ENCODE measurements around the gene TMEM218.

GRCh38 chr11:125063429-125064043 is 47.9 kb downstream of the TMEM218 start:
- TF ChIP-seq POLR2A (IDR thresholded peaks at IDR 0.05) = no peak
- TF ChIP-seq CTCF (IDR thresholded peaks at IDR 0.05) = no peak
- TF ChIP-seq EP300 (IDR thresholded peaks at IDR 0.05) = no peak
